Measurements from ENCODE around the gene ATOH8.

The ATOH8 gene

GRCh38 chr2:85736456-85737355, 17.1 kb upstream of the ATOH8 start:
- DNase-seq = no peak

DNA sequence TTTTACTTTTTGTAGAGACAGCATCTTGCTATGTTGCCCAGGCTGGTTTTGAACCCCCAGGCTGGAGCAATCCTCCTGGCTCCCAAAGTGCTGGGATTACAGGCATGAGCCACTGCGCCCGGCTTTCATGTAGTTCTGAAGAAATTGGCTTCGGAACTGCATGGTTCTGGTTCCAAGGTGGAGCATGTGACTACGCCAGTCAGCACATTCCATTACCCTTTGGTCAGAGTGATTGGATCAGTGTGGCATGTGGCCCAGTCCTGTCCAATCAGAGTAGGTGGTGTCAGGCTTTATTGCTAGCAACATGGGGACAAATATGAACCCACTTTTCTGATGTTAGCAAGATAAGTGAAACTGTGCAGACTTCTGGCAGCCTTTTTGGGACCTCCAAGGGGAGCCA, 16.3 kb upstream of the ATOH8 start:
- DNase-seq = no peak

- DNase-seq = no peak
These were observed 15.8 kb upstream of the ATOH8 start for GRCh38 chr2:85737961-85738360.

DNA sequence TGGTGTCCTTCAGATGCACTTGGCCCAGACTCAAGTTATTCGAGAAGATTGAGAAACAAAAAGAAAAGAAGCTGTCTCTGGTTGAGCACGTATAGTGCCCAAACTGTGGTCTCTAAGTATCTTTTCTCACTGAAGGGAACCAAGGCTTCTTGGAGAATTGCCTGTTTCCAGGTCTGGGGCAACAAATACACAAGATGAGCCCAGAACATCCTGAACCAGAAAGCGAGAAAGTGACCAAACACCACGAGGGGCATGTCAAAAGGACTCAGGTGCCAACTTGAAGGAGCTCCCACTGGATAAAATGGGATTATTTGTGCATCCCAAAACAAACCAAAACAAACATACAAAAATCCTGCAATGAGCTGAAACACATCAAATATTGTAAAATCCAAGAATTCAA, 13.6 kb upstream of the ATOH8 start:
- no peak for DNase-seq

GRCh38 chr2:85741211-85741832, 12.5 kb upstream of the ATOH8 start:
- DNase-seq = no peak

- DNase-seq = no peak
These were observed 11.8 kb upstream of the ATOH8 start for GRCh38 chr2:85741833-85742455.

DNA sequence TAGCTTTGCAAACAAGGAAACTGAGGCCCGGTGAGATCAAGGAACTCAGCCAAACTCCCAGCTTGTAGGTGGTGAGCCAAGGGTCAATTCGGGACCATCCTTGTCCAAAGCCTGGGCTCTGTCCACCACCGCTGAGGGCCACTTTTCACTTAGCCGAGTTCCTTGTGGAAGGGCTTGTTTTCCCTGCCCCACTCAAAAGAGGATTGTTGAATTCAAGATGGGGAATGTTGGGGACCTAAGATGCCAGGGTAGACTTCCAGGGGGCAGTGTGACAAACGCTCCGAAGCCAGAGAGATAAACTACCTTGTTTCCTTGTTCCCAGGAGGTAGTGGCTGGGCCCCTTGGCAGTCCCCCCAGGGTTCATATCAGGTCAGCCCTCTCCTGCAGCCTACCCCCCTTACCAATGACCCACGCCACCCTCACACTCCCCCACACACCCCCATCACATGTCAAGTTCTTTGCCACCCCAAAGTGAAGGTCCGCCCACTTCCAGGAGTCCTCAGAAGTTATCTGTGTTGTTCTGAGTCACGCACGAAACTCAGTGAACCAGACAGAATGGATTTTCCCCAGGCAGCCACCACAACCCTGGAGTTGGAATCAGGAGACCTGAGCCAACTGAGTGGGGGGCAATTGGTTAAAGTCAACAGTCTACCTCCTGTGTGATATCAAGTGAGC, 10.3 kb upstream of the ATOH8 start:
- DNase-seq = no peak

GRCh38 chr2:85744055-85744454, 9.7 kb upstream of the ATOH8 start:
- DNase-seq = no peak

- DNase-seq = no peak
These were observed 8.8 kb upstream of the ATOH8 start for GRCh38 chr2:85744741-85745601.

DNA sequence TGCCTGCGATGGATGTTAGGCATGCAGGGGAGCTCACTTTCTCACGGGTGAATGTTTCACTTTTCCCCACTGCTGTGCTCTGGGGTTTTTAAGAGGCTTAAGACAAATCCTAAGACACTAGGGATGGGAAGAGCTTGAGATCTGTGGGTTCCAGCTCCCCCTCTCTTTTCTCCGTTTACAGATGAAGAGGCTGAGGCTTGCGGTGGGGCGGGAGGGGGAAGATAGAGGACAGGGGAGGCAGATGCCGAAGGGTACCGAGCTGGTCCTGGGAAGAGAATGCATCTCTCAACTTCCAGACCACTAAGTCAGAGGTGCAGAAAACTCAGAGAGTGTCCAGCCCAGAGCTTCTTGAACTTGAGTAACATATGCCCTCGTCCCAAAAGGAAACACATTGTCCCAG, 8.2 kb upstream of the ATOH8 start:
- DNase-seq = no peak

DNA sequence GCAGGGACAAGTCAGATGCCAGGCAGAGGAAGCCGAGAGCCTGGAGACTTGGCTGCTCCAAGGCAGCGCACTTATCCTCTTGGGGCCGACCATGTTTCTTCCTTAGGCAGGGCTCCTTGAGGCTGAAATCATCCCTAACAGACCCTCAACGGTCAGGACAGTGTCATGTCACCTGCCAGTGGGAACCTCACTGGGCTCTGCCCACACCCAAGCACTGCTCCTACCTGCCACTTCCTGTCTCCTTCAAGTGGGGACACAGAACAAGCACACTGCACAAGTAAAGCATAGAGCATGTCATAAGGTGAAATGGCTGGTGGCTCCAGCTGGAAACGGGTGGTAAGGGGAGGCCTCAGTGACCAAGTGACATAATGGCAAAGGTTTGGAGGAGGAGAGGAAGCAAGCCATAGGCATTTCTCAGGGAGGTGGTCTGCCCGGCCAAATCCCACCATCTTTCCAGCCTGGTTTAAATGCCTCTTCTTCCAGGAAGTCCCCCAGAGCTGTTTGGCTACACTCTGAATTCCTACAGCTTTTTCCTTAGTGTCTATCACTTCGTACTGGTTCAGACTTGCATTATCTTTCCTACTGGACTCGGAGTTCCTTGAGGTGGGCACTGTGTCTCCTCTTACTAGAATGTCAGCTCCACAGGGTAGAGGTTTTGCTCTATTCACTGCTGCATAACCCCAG, 7.3 kb upstream of the ATOH8 start:
- no peak for DNase-seq

GRCh38 chr2:85747441-85747840, 6.3 kb upstream of the ATOH8 start:
- DNase-seq = no peak

DNA sequence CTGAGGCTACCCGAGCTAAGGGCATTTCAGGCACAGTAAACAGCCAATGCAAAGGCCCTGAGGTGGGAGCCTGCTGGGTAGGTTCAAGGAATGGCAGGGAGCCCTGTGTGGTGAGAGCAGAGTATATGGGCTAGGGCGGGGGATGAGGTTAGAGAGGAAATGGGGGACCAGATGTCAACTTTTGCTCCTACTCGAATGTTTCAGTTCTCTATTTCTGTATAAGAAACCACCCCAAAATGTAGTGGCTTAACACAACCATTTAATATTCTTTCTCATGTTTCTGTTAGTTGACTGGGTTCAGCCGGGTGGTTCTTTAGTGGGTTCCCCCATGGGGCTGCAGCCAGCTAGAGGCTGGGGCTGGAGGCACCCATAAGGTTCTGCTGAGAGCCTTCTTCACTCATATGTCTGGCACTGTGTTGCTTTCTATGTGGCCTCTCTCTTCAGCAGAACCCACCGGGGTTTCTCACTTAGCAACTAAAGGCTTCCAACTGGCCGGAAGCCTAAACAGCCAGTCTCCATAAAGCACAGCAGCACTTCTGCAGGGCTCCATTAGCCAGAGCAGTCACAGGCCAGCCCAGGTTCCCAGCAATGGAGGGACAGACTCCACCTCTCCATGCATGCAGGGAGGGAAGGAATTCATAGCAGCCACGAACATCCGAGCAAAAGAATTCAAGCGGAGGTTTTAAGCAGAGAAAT, 5.6 kb upstream of the ATOH8 start:
- no peak for DNase-seq

DNA sequence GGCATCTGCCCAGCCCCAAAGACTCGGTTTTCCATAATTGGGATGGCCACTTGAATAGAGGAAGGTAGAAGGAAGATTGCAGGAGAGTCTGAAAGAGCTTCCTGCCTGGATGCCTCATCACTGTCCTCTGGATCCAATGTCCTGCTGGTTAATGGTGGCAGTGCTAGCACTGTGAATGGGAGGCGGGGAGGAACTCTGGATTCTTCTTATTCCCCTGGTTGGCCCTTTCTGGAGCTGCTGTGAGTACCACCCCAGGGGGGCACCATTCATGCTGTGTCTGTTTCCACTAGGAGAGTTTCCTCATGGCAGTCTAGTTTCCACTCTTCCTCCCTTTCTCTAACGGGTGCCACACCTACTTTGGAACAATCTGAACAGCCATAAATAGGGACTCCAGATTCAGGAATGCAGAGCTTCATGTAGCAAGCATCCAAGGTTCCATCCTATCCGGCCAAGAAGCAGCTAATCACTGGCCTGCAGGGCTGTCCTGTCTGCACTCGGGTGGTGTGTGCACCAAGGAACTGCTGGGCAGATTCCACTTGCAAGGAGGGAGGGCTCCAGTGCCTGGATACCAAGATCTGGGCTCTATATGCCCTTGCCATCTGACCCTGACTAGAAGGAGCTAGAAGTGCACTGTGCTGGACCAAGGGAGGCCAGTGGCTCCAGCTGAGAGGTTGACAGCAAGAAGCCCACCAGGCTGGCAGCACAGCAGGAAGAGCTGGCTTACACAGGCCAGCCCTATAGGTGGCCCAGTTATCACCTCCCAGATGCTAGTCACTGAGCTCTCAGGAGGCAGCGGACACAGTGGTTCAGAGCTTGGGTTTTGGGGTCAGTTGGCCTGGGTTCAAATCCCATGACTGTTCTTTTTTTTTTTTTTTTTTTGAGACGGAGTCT, 4.6 kb upstream of the ATOH8 start:
- no peak for DNase-seq

GRCh38 chr2:85750587-85751575, 2.9 kb upstream of the ATOH8 start:
- DNase-seq = peak; percentile 86

GRCh38 chr2:85751627-85752026, 2.2 kb upstream of the ATOH8 start:
- no peak for DNase-seq

DNA sequence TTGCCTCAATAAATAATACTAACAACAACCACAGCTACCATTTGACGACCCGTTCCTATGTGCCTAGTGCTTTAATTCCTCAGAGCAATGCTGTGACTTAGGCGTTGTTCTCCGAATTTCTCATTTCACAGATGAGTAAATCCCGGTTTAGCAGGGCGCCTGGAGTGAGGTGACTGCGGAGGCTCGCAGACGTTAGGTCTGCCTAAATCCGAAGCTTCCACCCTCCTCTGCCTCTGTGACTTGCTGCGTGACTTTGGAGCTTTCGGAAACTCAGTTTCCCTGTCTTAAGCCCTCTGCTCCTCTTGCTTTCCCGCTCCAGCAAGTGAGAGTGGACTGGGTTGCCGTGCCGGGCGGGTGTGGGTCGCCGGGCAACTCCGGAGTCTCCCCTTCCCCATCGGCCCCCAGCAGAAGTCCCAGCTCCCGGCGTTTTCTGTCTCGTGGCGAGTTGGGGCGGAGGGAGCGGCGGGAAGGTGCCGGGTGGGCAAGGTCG, 711 bp upstream of the ATOH8 start:
- no peak for DNase-seq

GRCh38 chr2:85754313-85755095, 713 bp downstream of the ATOH8 start:
- DNase-seq = peak; percentile 54

Data from hematopoietic multipotent progenitor cell treated with erythropoietin and hydrocortisone succinate and interleukin-3 and kit ligand, for 4 days (in vitro differentiated cells).